HTR-8/SVneo (cell line): ENCODE measurements around the gene FOXK2.
A peak's percentile ranks its signal among the peaks of the same experiment; 100 is the strongest.
"Not testable (repeated sequence)": the region's sequence is repeated elsewhere in the genome, so short reads cannot be mapped to it uniquely, and the experiment has no call there.

Experiments
- DNase-seq: peaks from one replicate; pipeline ENCODE4 v3.0.0; 2011; ENCODE audit warnings: low spot score, mixed read lengths; ENCODE audit not compliant: insufficient read length
- FAIRE-seq: peaks from 2 replicates; lab custom pipeline; 2011; peaks lifted over from hg19 to GRCh38; lab: Jason Lieb, UNC

Gene FOXK2

DNA sequence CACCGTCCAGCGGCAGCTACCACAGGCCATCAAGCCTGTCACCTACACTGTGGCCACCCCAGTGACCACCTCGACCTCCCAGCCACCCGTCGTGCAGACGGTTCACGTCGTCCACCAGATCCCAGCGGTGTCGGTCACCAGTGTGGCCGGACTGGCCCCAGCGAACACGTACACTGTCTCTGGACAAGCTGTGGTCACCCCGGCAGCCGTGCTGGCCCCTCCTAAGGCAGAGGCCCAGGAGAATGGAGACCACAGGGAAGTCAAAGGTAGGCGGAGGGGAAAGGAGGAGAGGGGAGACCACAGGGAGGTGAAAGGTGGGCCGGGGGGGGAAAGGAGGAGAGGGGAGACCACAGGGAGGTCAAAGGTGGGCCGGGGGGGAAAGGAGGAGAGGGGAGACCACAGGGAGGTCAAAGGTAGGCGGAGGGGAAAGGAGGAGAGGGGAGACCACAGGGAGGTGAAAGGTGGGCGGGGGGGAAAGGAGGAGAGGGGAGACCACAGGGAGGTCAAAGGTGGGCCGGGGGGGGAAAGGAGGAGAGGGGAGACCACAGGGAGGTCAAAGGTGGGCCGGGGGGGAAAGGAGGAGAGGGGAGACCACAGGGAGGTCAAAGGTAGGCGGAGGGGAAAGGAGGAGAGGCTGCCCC is 66.5 kb downstream of the FOXK2 start:
- peak; percentile 100 for FAIRE-seq
- DNase-seq: not testable (repeated sequence)

DNA sequence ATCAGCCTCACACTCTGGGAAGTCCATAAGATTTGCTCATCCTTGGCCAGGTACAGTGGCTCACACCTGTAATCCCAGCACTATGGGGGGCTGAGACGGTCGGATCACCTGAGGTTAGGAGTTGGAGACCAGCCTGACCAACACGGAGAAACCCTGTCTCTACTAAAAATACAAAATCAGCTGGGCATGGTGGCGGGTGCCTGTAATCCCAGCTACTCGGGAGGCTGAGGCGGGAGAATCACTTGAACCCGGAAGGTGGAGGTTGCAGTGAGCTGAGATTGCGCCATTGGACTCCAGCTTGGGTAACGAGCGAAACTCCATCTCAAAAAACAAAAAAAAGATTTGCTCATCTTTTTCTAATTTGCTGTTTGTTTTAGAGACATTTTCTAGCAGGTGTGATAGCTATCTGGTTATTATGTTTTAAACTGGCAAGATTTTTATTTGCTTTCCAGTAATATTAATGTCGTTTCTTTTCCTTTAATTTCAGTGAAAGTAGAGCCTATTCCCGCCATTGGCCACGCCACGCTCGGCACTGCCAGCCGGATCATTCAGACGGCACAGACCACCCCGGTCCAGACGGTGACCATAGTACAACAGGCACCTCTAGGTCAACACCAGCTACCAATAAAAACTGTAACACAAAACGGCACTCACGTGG is 67.2 kb downstream of the FOXK2 start:
- no peak for DNase-seq
- FAIRE-seq: no peak

DNA sequence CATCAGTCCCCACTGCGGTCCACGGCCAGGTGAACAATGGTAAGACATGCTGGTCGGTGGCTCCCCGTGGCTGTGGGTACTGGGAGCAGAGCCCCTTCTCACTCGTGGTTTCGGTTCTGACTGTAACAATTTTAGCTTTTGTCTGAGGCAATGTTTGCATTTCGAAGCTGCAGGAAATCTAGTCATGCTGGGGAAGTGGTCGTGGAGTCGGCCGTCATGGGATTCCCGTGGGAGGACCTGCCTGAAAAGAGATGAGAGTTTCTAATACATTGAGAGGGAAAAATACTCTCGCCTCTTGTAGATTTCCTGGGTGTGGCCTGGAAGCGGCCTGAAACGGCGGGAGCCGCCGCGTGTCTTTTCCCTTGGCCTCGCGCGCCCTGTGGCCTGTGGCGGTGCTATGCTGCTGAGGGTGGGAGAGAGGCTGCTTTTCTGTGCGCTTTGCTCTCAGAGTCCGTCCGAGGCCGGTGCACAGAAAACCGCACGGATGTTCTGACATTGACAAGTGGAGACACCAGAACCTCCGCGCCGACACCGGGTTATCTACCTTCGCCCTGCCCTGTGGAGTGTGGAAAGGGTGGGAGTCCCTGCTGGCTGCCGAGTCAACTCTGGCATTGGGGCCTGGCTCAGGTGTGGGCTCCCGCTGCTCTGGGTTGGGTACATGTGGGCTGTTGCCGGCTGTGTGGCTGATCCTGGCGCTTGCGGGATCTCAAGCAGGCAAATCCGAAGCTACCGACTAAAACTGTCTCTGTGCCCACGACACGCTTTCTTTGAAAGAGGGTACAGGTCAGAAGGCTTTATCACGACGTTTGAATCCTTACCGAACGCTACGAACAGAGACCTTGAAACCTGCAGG is 67.9 kb downstream of the FOXK2 start:
- FAIRE-seq (no peak), DNase-seq (no peak)

DNA sequence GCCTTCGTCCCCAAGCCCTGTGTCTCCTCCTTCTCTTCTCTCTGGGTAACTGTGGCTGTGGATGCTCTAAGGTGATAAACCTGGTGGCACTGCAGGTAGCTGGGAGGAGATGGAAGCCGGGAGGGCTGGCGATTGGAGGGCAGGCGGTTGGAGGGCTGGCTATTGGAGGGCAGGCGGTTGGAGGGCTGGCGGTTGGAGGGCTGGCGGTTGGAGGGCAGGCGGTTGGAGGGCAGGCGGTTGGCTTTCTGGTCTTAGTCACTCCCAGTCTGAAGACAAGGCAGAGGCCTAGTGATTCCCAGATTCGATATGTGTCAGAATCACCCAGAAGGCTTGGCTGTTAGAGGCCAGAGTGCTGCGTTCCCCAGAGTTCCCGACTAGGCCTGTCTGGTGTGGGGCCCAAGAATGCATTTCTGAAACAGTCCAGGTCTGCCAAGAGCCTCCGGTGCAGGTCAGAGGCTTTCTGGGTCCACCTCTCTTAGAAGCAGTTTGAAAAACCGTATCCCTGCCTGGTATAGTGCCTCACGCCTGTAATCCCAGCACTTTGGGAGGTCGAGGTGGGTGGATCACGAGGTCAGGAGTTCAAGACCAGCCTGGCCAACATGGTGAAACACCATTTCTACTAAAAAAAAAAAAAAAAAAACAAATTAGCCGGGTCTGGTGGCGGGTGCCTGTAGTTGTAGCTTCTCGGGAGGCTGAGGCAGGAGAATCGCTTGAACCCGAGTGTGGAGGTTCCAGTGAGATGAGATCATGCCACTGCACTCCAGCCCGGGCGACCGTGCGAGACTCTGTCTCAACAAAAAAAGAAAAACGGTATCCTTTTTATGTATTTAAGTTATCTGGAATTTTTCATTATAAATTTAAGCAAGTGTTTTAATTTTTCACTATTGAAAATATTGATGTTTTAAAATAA is 69.0 kb downstream of the FOXK2 start:
- DNase-seq (no peak), FAIRE-seq (no peak)

DNA sequence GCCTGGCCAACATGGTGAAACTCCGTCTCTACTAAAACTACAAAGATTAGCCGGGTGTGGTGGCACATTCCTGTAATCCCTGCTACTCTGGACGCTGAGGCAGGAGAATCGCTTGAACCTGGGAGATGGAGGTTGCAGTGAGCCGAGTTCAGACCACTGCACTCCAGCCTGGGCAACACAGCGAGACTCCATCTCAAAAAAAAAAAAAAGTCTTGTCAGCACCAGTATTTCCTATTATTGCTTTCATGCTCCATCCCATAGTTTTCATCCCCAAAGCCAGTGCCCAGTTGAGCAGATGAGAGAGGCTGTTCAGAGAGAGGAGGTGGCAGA is 70.3 kb downstream of the FOXK2 start:
- FAIRE-seq: no peak
- DNase-seq: no peak

DNA sequence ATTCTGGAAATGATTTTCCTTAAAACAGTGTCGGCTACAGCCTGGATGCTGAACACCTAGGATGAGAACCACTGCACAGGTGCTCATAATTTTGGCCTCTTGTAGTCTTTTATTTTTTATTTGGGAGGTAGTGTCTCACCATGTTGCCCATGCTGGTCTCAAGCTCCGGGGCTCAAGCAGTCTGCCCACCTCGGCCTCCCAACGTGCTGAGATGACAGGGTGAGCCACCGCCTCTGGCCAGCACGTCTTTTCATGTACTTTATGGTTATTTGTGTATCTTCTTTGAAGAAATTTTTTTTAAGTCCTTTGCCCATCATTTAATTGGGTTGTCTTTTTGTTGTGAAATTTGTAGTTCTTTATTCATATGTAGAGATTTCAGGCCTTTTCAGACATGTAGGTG is 70.7 kb downstream of the FOXK2 start:
- FAIRE-seq: no peak

DNA sequence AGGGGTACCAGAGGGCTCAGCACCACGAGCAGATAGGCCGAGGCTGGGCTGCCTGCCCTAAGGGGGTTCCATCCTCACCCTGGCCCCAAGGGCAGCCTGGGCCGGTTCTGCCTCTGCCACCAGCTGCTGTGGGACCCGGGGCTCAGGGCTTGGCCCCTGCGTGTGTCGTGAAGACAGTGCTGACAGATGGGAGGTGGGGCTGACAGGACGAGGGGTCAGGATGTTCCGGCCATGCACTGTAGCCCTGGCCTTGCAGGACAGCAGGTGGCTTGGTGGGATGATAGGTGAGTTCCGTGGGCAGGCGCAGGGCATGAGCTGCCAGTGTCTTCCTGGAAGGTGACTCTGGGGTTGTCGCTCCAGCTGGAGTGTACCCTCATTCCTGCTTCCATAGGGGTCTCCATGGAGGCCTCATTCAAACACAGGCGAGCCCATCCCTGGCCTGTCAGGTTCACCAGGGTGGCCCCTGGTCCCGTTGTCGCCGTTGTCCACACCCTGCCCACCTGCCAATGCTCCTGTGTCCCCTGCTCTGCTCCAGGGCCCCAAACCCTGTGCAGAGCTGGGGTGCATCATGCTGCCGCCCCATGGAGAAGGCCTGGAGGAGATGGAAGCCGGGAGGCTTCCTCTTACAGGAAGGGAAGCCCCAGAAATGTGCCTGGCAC is 71.5 kb downstream of the FOXK2 start:
- FAIRE-seq: no peak
- DNase-seq: no peak

More for the DNA sequence above, 70.7 kb downstream of the FOXK2 start:
- no peak for DNase-seq

DNA sequence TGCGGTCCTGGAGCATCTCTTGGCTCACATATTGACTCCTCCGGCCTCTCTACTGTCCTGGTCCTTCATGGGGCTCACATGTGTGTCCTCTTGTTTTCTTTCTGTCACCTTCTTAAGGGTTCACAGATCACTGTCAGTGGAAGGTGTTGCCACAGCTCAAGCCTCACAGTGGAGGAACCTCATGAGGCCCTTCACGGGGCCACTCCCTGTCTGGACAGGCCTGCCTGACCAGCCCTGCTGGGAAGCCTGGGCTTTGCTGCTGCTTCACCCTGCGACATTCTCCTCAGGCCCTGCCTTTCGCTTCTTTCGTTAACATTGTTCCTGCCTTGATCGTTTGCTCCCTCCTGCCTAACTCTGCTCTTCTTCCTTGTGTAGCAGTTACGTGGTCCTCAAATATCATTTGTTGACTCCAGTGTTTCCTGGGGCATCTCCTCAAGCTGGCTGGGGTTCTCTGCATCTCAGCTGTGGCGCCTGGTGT is 72.8 kb downstream of the FOXK2 start:
- FAIRE-seq: no peak
- no peak for DNase-seq

DNA sequence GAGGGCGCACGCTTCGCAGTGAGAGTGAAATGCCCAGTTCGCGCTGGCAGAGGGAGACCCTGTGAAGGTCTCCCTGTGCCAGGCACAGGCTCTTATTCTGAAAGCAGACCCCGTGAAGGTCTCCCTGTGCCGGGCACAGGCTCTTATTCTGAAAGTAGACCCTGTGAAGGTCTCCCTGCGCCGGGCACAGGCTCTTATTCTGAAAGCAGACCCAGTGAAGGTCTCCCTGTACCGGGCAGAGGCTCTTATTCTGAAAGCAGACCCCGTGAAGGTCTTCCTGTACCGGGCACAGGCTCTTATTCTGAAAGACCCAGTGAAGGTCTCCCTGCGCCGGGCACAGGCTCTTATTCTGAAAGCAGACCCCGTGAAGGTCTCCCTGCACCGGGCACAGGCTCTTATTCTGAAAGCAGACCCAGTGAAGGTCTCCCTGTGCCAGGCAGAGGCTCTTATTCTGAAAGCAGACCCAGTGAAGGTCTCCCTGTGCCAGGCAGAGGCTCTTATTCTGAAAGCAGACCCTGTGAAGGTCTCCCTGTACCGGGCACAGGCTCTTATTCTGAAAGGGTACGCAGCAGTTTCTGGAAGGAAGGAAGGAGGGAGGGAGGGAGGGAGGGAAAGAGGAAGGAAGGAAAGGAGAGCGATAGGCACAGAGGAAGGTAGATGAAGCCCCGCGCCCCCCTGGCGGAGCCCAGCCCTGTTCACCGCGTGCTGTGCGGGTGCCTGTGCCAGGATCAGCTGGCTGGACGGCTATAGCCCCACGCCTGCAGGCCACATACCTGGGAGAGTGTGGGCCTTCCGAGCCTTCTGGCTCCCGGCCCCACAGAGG is 73.4 kb downstream of the FOXK2 start:
- no peak for FAIRE-seq
- peak; percentile 39 for DNase-seq

DNA sequence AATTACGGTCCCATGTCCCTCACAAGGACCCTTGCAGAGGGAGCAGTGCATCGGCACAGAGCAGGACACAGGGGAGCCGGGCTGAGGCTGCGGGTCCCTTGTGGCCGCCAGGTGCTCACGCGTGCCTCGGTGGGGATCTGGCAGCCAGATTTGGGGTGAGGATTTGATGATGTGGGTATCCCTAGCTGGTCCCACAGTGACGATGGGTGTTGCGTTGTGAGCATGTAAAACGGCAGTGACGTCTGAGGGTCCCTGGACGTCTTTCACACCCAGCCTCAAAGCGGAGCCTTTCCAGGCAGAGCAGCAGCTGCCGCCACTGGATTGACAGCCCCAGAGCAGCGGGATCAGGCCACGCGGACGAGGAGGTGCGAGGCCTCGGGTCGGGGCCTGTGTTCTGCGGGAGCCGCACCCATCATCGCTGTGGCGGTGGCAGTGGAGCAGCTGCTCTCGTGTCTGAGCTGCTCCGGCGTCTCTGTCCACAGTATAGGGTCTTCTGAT is 74.1 kb downstream of the FOXK2 start:
- no peak for DNase-seq
- FAIRE-seq: no peak

DNA sequence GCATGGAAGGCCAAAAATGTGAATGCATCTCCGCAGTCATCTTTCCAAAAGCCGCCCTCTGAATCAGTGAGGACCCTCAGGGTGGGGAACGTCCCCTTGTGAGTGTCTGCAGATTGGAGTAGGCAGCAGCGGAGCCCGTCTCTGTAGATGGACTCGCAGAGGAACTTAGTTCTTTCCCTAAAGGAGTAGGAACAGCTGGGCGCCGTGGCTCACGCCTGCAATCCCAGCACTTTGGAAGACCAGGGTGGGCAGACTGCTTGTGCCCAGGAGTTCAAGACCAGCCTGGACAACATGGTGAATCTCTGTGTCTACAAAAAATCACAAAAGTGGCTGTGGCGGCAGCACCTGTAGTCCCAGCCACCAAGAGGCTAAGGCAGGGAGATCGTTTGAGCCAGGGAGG is 75.0 kb downstream of the FOXK2 start:
- DNase-seq (no peak), FAIRE-seq (no peak)

DNA sequence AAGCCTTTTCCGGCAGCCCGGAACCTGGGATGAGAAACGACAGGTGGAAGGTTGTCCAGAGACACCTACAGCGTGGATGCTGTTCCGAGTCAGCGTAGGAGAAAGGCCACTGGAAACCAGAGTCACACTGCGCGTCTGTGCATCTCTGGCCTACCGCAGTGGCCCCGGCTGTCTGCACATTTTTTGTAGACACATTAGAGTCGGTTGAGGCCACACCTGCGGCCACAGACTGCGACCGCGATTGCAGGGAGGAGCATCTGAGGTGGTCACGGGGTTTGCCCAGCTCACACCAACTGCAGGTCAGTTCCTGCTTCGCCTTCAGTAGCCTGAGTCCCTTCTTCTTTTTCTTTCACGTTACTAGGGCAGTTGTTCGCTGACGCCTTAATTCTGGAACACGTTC is 76.4 kb downstream of the FOXK2 start:
- no peak for DNase-seq
- FAIRE-seq: no peak

DNA sequence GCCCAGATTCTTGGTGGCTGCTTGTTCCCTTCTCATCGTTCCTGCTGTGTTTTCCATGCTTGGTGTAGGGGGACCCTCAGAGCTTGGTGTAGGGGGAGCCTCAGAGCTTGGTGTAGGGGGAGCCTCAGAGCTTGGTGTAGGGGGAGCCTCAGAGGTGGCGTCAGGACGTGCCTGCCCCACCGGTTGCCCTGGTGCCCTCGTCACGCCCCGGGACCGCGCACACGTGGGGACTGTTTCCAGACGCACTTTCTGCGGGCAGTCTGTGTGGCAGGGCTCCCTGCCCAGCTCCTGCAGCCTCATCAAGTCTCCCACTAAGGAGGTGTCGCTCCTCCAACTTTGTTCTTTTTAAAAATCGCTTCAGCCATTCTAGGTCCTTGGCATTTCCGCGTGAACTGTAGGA is 76.8 kb downstream of the FOXK2 start:
- no peak for DNase-seq
- FAIRE-seq: no peak

DNA sequence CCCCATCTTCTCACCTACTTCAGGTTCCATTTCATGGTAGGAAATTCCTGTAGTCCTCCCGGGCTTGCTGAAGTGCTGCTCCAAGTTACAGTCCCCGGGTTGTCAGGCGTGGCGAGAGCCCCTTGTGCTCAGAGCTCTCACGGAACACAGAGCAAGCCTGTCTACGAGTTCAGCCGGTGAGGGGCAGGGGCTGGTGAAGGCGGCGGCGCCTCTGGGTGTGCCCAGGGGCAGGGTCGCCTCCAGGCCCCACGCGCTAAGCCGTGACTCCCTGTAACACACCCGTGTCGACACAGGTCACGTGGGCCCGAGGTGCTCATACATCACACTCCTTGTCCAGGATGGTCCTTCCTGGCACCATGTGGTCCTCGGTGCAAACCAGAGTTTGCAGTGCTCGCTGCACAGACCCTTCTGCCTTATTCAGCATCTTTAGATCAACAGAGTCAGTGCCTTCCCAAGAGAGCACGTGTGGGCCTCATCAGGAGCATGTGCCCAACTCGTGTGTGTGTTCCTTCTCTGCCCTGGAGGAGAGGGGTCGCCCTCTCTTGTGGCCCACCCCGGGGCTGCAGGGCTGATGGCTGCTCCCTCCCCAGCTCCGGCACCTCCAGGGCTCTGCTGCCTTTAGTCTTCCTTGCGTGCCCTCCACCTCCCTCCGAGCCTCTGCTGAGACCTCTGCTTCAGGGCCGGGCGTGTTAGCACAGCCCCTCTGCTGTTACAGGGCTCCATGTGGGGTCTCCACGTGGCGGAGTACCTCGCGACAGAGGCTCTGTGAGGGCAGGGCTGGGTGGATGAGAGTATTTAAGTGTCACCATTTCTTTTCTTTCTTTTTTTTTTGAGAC is 77.5 kb downstream of the FOXK2 start:
- DNase-seq (no peak), FAIRE-seq (no peak)

DNA sequence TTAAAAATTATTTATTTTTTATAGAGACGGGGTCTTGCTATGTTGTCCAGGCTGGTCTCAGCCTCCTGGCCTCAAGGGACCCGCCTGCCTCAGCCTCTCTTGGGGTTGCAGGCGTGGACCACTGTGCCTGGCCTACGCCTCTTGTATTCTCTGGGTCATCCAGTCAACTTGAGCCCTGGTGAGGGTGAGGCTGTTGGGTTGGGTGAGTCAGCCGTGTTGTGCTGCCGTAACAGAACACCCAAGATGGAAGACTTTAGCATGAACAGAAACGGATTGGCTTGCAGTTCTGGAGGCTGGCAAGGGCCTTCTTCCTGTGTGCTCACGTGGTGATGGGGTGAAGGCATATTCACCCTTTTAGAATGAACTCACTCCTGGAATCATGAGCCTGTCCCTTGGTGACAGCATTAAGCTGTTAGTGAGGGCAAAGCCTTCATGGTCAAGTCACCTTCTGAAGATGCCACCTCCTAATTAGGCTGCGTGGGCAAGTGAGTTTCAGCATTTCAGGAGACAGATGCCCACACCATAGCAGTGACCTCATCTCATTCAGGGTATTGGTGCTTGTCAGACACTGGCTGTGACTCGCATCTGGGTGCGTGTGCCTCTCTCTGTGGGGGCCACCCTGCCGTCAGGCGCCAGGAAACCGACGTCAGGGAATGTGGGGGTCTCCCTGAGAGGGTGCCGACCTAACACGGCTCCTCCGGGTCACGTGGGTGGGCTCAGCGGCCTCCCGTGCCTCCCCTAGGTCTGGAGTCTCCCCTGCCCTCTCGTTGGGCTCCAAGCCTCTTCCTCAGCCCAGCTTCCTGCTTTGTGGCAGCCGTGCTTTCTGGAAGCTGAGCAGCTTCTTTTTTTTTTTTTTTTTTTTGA is 79.0 kb downstream of the FOXK2 start:
- FAIRE-seq: no peak
- no peak for DNase-seq

DNA sequence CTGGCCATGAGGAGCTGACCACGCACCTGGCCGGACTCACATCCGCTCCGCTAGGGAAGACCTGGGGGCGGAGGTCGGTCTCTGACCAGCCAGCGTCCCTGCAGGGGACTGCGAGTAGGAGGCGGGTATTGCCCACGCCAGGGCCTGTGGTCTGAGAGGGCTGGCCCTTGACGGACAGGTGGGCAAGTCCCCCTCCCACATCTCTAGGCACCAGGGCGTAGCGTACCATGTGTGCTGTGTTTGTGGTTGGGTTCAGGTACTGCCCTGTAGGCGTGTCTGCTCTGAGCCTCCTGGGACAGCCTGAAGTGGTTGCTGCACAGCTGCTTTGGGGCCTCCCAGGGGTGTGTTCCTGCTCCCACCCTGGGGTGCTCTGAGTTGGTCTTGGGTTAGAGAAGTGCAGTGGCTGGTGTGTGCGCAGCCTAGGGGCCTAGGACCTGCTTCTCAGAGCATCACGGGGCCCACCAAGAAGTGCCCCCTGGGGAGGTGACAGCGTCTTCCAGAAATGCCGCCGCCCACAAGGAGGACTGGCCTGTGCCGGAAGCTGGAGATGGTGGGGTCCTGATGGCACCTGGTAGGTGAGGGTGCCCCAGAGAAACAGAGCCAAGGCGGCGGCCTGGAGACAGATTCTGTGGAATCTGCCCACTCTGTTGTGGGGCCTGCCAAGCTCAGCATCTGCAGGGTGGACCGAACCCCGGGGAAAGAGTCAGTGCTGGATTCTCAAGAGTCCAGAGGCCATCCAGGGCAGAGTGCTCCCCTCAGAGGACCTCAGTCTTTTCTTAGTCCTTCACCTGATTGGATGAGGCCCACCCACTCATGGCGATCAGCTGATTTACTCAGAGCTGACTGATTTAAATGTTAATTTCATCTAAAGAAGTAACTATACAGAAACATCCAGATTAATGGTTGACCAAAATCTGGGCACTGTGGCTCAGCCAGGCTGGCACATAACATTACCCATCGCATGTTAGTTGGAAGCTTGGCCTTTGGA is 80.4 kb downstream of the FOXK2 start:
- DNase-seq (no peak), FAIRE-seq (peak; percentile 40)
